Stimulated activated CD8-positive, alpha-beta memory T cell treated with anti-CD3 and anti-CD28 coated beads, Interleukin-15, amount 100 ng/mL, for 4 hours (primary cell): ENCODE measurements around the gene AGTPBP1.
"Not testable (repeated sequence)": the region's sequence is repeated elsewhere in the genome, so short reads cannot be mapped to it uniquely, and the experiment has no call there.

ENCODE experiments used
- DNase-seq, 2 donors: peaks; one replicate each; pipeline ENCODE4 v3.0.0-alpha.2; 2020; ENCODE audit warnings: low read depth in 2 of 2

AGTPBP1 gene

DNA sequence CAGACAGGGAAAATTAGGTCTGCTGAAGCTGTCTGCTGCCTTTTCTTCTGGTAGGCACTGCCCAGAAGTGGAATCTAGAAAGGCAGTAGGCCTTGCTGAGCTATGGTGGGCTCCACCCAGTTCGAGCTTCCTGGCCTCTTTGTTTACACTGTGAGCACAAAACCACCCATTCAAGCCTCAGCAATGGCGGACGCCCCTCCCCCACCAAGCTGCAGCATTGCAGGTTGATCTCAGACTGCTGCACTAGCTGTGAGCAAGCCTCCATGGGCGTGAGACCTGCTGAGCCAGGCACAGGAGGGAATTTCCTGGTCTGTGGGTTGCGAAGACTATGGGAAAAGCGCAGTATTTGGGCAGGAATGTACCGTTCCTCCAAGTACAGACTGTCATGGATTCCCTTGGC lies 18.5 kb downstream of the AGTPBP1 start:
- no peak for DNase-seq

DNA sequence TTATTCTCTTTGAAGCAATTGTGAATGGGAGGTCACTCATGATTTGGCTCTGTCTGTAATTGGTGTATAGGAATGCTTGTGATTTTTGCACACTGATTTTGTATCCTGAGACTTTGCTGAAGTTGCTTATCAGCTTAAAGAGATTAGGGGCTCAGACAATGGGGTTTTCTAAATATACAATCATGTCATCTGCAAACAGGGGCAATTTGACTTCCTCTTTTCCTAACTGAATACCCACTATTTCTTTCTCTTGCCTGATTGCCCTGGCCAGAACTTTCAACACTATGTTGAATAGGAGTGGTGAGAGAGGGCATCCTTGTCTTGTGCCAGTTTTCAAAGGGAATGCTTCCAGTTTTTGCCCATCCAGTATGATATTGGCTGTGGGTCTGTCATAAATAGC lies 22.3 kb downstream of the AGTPBP1 start:
- DNase-seq: not testable (repeated sequence)

DNA sequence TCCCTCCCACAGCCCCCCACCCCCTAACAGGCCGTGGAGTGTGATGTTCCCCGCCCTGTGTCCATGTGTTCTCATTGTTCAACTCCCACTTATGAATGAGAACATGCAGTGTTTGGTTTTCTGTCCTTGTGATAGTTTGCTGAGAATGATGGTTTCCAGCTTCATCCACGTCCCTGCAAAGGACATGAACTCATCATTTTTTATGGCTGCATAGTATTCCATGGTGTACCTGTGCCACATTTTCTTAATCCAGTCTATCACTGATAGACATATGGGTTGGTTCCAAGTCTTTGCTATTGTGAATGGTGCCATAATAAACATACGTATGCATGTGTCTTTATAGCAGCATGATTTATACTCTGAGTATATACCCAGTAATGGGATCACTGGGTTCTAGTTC lies 23.9 kb downstream of the AGTPBP1 start:
- not testable (repeated sequence) for DNase-seq

DNA sequence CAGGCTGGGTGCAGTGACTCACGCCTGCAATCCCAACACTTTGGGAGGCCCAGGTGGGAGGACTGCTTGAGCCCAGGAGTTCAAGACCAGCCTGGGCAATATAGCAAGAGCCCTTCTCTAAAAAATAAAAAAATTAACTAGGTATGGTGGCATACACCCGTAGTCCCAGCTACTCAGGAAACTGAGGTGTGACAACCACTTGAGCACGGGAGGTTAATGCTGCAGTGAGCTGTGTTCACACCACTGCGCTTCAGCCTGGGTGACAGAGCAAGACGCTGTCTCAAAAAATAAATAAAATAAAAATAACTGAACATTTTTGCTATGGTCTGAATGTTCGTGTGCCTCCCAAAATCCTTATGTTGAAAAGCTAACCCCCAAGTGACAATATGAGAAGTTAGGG lies 24.5 kb downstream of the AGTPBP1 start:
- no peak for DNase-seq

DNA sequence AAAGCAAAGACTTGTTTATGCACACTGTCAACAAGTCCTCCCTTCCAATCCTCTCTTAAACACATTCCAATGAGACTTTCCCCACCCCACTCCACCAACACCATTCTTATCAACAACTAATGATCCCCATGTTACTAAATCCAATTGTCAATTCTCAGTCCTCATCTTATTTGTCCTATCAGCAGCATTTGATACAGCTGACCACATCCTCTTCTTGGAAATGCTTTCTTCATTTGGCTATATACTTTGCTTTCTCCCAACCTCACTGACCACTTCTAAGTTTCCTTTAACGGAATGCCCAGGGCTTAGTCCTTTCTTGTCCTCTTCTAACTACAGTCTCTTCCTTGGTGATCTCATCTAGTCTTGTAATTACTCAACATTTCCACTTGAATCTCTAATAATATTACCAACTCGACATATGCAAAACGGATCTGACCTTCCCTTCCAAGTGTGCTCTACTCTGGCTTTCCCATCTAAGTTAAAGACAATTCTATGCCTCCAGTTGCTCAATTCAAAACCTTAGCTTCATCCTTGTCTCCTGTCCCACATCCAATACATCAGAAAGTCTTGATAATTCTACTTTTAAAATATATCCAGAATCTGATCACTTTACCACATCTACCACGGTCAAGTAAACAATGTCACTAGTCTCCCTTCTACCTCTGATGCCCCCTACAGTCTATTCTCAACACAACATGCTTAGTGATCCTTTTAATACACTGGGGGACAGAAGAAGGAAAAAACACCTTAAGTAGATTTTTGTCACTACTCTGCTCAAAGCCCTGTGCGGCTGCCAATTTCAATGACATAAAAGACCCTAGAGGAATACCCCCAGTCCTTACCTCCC lies 25.5 kb downstream of the AGTPBP1 start:
- no peak for DNase-seq

DNA sequence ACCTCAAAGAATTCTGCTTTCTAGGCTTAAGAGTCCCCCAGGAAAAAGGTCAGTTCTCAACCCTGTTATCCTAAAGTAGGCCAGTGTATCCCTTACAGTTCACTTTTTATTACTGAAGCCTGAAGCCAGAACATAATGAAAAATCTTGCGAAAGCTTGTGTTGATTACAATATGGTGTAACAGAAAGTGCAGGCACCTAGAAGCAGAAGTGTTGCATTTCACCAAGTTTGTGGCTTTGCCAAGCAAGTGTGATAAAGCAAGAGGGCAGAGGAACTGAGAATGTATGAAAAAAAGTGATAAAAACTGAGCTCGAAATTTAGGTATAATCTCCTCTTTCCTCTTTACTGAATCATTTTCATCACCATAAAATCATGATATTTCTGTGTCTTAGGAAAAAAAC lies 26.2 kb downstream of the AGTPBP1 start:
- DNase-seq: no peak

DNA sequence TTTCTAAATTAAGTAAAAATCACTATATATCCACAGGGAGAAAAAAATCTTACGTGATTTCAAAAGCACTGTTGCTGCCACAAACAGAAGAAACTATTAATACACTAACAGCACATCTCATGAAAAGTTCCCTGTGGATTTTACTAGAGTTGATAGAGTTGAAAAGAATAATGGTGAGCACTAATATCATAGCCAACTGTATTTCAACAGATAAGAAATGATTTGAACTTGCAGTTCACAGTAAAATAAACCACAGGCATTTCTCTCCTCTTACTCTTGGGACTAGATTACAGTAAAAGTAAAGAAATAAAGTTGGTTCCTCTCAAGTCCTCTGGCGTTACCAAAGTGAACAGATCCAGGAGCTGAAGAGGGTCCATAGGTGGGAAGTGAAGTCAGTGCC lies 27.9 kb downstream of the AGTPBP1 start:
- no peak for DNase-seq

DNA sequence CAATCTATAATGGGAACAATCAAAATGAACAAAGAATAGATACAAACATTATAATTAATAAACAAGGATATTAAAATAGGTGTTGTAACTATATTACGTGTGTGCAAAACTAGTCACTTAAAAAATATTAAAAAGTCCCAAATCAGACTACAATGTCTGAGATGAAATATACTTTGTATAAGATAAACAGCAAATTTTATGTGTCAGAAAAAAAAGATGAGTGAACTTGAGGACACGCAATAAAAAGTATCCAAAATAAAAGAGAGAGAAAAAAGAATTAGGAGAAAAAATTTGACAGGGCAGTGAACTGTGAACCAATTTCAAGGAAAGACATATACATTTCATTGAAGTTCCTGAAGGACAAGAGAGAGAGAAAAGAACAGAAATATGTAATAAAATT lies 37.0 kb downstream of the AGTPBP1 start:
- DNase-seq: no peak

DNA sequence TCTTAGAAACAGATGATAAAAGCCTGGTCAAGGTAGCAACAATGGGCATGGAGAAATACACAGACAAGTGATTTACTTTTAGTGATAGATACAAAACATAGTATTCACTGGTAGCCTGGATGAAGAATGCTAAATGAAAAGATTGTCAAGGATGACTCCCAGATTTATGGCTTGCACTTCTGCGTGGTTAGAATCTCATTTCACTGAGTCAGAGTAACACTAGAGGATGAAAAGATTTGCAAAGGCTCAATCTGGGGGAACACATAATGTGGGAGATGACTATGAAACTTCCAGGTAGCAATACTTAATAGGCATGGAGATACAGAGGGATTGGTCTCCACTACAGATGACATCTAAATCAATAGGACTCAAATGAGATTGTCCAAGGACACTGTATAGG lies 38.4 kb downstream of the AGTPBP1 start:
- no peak for DNase-seq

DNA sequence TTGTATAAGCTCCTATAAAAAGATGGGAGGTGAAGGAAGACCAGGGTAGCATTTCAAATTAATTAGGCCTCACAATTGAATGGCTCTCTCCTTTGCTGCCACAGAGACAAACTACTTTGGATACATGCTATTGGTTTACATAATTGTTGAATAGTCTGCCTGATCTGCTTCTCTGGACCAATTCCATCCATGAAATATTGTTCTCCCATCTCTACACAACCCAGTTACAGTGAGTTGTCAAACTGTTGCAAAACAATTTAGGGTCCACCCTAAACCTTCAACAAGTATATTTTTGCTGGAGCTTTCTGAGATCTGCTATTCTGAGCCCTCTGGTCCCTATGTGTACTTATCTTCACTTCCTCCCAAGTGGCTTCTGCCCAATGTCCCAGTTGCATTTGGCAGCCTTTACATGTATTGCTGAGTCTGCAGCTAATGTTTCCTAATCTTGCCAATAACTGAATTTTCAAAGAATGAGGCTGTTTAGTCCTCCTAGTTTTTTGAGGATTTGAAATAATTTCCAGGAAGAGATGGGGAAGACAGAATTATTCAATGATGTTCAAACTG lies 38.9 kb downstream of the AGTPBP1 start:
- DNase-seq: no peak

DNA sequence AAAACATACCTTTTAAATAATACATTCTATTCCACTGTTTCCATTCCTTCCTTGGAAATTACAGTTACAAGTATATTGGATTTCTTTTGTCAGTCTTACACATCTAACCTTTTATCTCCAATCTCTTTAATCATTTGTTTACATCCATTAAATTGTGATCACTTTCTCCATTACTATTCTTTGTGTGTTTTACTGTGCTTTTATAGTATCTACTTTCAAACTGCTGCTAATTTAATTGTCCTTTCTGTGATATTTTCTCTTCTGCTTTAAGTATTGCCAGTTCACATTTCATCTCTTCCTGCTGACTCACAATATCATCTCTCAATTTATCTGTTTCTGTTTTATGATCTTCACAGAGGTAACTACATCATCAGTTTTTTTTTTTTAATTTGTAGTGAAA lies 39.6 kb downstream of the AGTPBP1 start:
- no peak for DNase-seq

DNA sequence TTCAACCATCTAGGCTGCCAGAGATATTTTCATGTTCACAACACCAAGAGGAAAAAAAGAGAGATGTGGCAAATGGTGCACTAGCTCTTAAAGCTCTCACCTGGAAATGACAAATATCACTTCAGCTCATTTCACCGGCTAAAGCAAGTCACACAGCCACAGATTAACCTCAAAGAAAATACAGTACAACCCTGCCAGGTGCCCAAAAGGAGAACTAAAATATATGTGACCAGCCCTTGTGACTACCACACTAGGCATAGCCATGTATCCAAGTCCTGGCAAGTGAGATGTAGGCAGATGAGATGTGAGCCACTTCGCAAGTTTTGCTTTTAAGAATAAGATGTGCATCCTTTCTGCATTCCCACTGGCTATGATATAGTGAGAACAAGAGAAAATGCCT lies 41.4 kb downstream of the AGTPBP1 start:
- no peak for DNase-seq

DNA sequence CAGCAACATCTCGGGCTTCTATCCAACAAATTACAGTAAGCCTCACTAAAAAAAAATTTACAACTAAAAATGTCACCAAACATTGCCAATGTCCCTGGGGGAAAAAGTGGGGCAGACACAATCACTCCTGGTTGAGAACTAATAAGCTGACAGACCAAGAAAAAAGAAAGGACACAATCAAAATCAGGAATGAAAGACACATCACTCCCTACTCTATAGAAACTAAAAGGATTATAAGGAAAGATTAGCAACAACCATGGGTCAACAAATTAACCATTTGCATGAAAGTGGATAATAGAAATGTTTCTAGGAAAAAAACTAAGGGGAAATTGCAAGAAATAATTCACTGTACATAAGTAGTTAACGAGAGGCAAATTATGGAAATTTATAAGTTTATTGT lies 53.4 kb downstream of the AGTPBP1 start:
- DNase-seq: no peak

DNA sequence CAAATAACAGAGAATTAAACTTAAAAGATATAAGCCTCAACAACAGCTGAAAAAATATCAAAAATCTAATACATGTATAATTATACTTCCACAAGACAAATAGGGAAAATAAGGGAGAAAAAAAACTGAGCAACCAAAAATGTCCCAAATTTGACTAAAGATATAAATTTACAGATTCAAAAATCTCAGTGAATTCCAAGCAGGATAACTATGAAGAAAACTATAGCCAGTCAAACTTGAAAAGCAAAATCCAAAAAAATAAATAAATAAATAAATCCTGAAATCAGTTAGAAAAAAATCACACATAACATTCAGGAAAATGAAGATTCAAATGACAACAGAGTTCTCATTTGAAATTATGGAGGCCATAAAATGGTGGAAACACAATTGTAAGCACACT lies 56.7 kb downstream of the AGTPBP1 start:
- no peak for DNase-seq

DNA sequence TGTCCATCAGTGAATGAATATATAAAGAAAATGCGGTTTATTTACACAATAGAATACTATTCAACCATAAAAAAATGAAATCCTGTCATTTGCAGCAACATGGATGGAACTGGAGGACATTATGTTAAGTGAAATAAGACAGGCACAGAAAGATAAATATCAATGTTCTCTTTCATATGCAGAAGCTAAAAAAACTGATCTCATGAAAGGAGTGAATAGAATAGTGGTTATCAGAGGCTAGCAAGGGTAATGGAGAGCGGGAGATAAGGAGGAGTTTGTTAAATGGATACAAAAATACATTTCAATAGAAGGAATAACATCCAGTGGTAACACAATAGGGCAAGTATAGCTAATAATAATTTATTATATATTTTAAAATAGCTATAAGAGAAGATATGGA lies 65.0 kb downstream of the AGTPBP1 start:
- DNase-seq: no peak

DNA sequence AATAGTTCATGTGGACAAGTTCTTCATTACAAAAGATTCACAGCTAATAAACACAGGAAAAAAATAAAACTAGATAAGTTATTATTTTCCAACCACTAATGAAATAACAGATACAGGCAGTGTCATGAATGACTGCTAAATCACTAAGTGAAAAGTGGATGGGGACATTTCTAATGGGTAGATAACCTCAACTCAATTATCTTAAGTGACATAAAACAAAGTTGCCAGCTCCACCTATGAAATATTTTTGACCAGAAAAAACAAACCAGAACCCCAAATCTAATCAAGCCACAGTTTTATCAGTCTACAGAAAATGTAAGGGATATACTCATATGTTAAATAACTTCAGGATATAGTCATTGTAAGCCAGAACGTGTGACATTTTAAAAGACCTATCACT lies 74.4 kb downstream of the AGTPBP1 start:
- no peak for DNase-seq

DNA sequence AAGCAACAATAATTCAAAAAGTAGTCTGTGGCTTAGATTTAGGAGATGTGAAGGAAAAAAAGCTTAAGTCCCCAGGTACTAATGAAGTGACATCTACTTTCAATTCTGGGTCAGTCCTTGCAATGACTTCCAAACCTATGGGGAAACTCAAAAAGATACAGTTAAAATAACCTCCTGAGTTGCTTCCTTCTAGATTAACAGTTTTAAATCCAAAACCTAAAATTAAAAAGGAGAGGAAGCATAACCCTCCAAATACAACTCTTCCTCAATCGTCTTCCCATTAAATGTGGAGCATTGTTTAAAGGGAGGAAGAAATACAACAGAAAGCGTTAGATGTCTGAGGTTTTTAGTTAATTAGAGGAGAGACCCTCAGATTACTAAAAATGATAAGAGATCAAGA lies 75.7 kb downstream of the AGTPBP1 start:
- DNase-seq: no peak

DNA sequence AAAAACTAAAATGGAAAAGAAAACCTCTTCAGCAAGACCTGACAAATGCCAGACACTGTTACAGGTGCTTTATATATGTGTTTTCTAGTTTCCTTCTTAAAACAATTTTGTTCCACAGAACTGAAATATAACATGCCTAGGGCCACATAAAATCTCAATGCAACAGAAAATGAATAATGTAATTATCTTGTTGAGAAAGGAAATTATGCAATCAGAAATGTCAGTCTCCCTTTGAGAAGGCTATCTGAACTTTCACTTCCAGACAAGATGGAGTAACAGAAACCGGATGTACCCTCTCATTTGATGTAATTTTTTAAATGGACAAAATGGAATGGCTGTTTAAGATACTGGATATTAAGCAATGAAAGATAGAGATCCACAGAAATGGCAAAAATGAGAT lies 79.2 kb downstream of the AGTPBP1 start:
- DNase-seq: no peak

DNA sequence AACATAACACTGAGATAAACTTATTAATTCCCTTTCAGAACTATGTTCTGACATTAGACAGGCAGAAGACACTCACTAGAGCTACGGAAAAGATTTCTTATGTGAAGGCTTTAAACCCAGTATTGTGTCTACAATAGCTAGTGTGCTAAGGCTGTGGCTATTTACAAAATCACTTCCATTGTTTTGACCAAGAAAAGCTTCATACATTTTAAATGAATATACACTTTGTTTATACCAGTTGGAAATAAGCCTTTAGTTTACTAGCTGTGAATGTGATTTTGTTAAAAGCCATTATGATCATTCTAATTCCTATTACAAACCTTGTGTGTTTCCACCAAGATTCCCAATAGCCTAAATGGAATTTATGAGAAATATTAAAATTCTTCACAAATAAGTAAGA lies 83.0 kb downstream of the AGTPBP1 start:
- DNase-seq: no peak

DNA sequence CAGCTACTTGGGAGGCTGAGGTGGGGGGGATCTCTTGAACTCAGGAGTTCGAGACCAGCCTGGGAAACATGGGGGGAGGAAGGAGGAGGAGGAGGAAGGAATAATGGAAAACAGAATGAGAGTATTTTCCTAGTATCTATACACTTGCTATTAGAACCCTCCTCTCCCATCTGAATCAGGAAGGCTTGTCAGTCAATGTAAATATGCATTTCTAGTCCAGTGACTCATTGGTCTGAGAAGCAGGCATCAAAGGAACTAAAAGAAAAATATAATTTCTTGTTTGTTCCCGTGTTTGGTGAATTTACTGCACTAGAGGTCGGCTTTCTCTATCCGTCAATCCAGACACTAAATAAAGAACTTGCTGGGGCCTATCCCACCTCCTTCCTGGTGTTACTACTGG lies 88.6 kb downstream of the AGTPBP1 start:
- no peak for DNase-seq

DNA sequence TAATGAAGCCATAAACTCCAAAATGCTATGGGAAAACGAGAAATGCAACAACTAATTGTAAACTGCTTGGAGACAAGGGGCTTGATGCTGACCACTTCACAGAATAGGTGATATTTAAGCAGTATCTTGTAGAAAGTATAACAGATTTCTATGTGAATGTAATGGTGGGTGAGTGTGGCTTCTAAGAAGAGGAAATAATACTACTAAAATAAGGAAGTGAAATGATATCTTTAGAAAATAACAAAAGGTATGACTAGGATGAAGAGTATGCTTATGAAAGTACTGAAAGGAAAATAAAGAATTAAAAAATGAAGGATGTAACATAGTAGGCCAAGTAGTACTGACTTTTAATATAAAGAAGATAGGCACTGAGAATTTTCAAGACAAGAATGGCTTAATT lies 94.2 kb downstream of the AGTPBP1 start:
- DNase-seq: no peak

DNA sequence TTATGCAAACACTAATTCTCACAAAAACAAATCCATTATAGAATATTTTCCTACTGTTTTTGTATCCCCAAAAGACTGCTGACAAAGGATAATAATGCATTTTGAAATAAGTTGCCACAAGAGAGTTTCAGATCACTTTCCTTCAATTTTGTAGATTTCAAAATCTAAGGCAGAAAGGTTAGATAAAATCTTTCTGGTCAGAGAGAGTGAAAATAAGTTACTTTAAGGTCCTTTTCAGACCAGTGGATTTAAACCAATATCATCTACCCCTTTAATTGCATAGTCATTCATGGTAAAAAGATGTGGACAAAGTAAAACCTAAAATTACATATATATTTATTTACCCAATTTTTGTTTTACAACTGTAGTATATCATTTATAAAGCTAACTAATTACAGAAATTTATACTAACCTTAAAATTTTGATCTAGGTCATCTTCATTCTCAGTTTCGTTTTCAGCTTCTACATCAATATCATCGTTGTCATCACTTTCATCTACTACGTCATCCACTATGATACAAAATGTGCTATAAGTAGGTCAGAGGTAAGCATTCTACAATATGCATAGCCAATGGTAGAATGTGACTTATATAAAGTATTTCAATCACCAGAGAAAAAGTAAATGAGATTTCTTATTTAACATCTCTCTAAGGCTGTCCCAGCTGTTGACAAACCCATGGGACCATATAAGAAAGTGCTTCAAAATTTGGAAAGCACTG lies 95.7 kb downstream of the AGTPBP1 start:
- DNase-seq: no peak

DNA sequence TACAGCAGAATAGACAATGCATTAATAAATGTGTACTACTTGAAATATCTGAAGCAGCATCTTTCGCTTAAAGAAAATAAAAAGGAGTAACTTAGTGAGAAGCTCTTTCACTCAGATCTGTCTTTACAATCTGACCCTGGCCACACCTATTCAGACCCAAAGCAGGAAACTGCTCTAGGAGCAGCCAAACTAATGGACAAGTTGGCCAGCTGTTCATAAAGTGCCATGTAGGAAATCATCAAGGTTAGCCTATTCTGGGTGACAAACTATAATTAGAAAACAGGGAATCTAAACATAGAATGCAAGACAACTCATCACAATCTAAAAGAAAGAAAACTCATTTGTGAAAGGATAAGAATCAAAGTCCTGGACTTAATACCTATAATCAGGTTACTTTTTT lies 101.3 kb downstream of the AGTPBP1 start:
- DNase-seq: no peak
